Measurements from ENCODE around the gene ZNF189.

DNA sequence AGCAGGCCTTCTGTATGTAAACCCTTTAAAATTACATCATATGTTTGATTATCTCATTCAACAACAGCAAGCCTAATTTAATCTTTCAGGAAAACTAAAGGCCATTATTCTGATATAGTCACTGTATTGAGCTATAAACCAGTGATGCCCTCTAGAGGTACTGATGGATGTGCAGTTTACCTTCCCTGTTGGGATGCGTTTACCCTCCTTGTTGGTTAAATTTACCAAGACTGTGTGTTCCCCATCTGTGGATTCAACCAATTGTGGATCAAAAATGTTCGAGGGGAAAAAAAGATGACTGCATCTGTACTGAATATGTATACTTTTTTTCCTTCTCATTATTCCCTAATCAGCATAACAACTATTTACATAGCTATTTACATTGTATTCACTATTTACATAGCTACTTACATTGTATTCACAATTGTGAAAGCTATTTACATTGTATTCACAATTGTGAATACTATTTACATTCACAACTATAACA is 10.1 kb upstream of the ZNF189 start:
- TF ChIP-seq, protein P1, sequence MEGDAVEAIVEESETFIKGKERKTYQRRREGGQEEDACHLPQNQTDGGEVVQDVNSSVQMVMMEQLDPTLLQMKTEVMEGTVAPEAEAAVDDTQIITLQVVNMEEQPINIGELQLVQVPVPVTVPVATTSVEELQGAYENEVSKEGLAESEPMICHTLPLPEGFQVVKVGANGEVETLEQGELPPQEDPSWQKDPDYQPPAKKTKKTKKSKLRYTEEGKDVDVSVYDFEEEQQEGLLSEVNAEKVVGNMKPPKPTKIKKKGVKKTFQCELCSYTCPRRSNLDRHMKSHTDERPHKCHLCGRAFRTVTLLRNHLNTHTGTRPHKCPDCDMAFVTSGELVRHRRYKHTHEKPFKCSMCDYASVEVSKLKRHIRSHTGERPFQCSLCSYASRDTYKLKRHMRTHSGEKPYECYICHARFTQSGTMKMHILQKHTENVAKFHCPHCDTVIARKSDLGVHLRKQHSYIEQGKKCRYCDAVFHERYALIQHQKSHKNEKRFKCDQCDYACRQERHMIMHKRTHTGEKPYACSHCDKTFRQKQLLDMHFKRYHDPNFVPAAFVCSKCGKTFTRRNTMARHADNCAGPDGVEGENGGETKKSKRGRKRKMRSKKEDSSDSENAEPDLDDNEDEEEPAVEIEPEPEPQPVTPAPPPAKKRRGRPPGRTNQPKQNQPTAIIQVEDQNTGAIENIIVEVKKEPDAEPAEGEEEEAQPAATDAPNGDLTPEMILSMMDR (IDR thresholded peaks at IDR 0.05): no peak
- TF ChIP-seq POLR2AphosphoS5 (IDR thresholded peaks at IDR 0.05) (no peak), EP300 (IDR thresholded peaks at IDR 0.05) (no peak)

All from suprapubic skin (tissue), 4 donors.